MM.1S (cell line): Measurements from ENCODE around the gene PITRM1.

Source experiments
- DNase-seq: peaks from one replicate; pipeline ENCODE4 v3.0.0-alpha.2; 2015
- H2AFZ ChIP-seq: fragments of 300-600 bp; sonication (generic); 2 replicates; pipeline ENCODE4 v1.6.0; 2016; ENCODE audit warnings: antibody characterized with exemption, low read length
- H3F3A ChIP-seq: fragments of 300-600 bp; sonication (generic); 2 replicates; pipeline ENCODE4 v1.6.1; 2016; ENCODE audit warnings: mild to moderate bottlenecking, antibody characterized with exemption, low read length, moderate library complexity, mixed read lengths; ENCODE audit not compliant: insufficient read depth
- H3K27ac ChIP-seq: fragments of 300-600 bp; sonication (generic); 2 replicates; pipeline ENCODE4 v1.5.1; 2016; ENCODE audit warnings: mild to moderate bottlenecking, low read length
- H3K27me3 ChIP-seq: fragments of 300-600 bp; sonication (generic); replicated peaks from 2 replicates; pipeline ENCODE4 v1.6.0; 2016; ENCODE audit warnings: low read length; ENCODE audit not compliant: insufficient read depth
- H3K36me3 ChIP-seq: fragments of 300-600 bp; sonication (generic); replicated peaks from 2 replicates; pipeline ENCODE4 v1.6.1; 2016; ENCODE audit warnings: mild to moderate bottlenecking, low read length, mixed read lengths; ENCODE audit not compliant: insufficient read depth
- H3K4me1 ChIP-seq: fragments of 300-600 bp; sonication (generic); 2 replicates; pipeline ENCODE4 v1.6.1; 2016; ENCODE audit warnings: low read length, mixed read lengths
- H3K4me2 ChIP-seq: fragments of 300-600 bp; sonication (generic); 2 replicates; pipeline ENCODE4 v1.6.0; 2016; ENCODE audit warnings: low read depth, low read length
- H3K4me3 ChIP-seq: fragments of 300-600 bp; sonication (generic); 2 replicates; pipeline ENCODE4 v1.5.1; 2016; ENCODE audit warnings: low read length, mixed read lengths
- H3K79me2 ChIP-seq: fragments of 300-600 bp; sonication (generic); 2 replicates; pipeline ENCODE4 v1.6.1; 2016; ENCODE audit warnings: mixed run types, low read length, mixed read lengths
- H3K9ac ChIP-seq: fragments of 300-600 bp; sonication (generic); 2 replicates; pipeline ENCODE4 v1.6.1; 2016; ENCODE audit warnings: low read length, mixed read lengths
- H3K9me2 ChIP-seq: fragments of 300-600 bp; sonication (generic); replicated peaks from 2 replicates; pipeline ENCODE4 v1.6.1; 2016; ENCODE audit warnings: mild to moderate bottlenecking, low read length, mixed read lengths; ENCODE audit not compliant: insufficient read depth
- H3K9me3 ChIP-seq: fragments of 300-600 bp; sonication (generic); replicated peaks from 2 replicates; pipeline ENCODE4 v1.6.1; 2016; ENCODE audit warnings: mild to moderate bottlenecking, low read length, mixed read lengths; ENCODE audit not compliant: insufficient read depth
- H4K20me1 ChIP-seq: fragments of 300-600 bp; sonication (generic); 2 replicates; pipeline ENCODE4 v1.6.1; 2016; ENCODE audit warnings: mild to moderate bottlenecking, low read length, moderate library complexity, mixed read lengths; ENCODE audit not compliant: insufficient read depth
- CTCF ChIP-seq: fragments of 300-600 bp; sonication (generic); IDR thresholded peaks from 2 replicates; pipeline ENCODE4 v1.5.1; 2016; ENCODE audit warnings: antibody characterized with exemption, low read length, mixed read lengths
- EZH2 ChIP-seq: fragments of 300-600 bp; sonication (generic); optimal IDR thresholded peaks from 2 replicates; pipeline ENCODE3; 2017; ENCODE audit warnings: low read depth, mild to moderate bottlenecking, antibody characterized with exemption, low read length, mixed read lengths
- EZH2phosphoT487 ChIP-seq: fragments of 300-600 bp; sonication (generic); IDR thresholded peaks from 2 replicates; pipeline ENCODE4 v1.6.1; 2018; ENCODE audit warnings: antibody characterized with exemption, low read length

PITRM1 gene

GRCh38 chr10:3139216-3139910, 33.2 kb downstream of the PITRM1 start:
- H3K27ac ChIP-seq, result no peak overlapping the region

GRCh38 chr10:3137958-3138726, 34.4 kb downstream of the PITRM1 start:
- Histone ChIP-seq H3K36me3 (peaks cover 21% of the 10 kb centered on the region), H3K9me2 (no peaks in the 10 kb centered on the region), H3K27ac (no peak overlapping the region), H4K20me1 (no peaks in the 10 kb centered on the region), H3K9me3 (no peaks in the 10 kb centered on the region), H3K4me2 (no peak overlapping the region), H3K9ac (no peak overlapping the region), H3F3A (no peaks in the 10 kb centered on the region), H2AFZ (no peak overlapping the region), H3K79me2 (no peaks in the 10 kb centered on the region), H3K27me3 (no peaks in the 10 kb centered on the region), H3K4me1 (no peaks in the 10 kb centered on the region), H3K4me3 (no peak overlapping the region)
- DNase-seq, result no peak
- TF ChIP-seq CTCF, result no peak
- TF ChIP-seq EZH2phosphoT487, result no peak
- no peak for TF ChIP-seq EZH2

More at GRCh38 chr10:3139216-3139910, 33.2 kb downstream of the PITRM1 start:
- Histone ChIP-seq H2AFZ (no peak overlapping the region), H3K9me2 (no peaks in the 10 kb centered on the region), H3K79me2 (no peaks in the 10 kb centered on the region), H3K9ac (no peak overlapping the region), H3K27me3 (no peaks in the 10 kb centered on the region), H4K20me1 (no peaks in the 10 kb centered on the region), H3K4me3 (no peak overlapping the region), H3F3A (no peaks in the 10 kb centered on the region), H3K36me3 (peaks cover 21% of the 10 kb centered on the region), H3K4me2 (no peak overlapping the region), H3K9me3 (no peaks in the 10 kb centered on the region), H3K4me1 (no peaks in the 10 kb centered on the region)
- DNase-seq, result no peak
- TF ChIP-seq EZH2phosphoT487, result no peak
- TF ChIP-seq EZH2, result no peak
- no peak for TF ChIP-seq CTCF

- H3K27me3 ChIP-seq, result no peaks in the 10 kb centered on the region
- peaks cover 21% of the 10 kb centered on the region for H3K36me3 ChIP-seq
Observed at GRCh38 chr10:3136763-3137611, 35.6 kb downstream of the PITRM1 start.

More at GRCh38 chr10:3136763-3137611, 35.6 kb downstream of the PITRM1 start:
- no peak for DNase-seq
- Histone ChIP-seq H3F3A (no peaks in the 10 kb centered on the region), H3K4me1 (no peaks in the 10 kb centered on the region), H3K79me2 (no peaks in the 10 kb centered on the region), H3K27ac (no peak overlapping the region), H3K9ac (no peak overlapping the region), H2AFZ (no peak overlapping the region), H3K4me3 (no peak overlapping the region), H3K4me2 (no peak overlapping the region), H3K9me2 (no peaks in the 10 kb centered on the region), H3K9me3 (no peaks in the 10 kb centered on the region), H4K20me1 (no peaks in the 10 kb centered on the region)
- TF ChIP-seq CTCF (no peak), EZH2phosphoT487 (no peak), EZH2 (no peak)
